Activated CD8-positive, alpha-beta memory T cell treated with anti-CD3 and anti-CD28 coated beads, Interleukin-2, amount 10 ng/mL, durations not matched to agents 7 days and 5 days (primary cell): ENCODE measurements around the gene ARSB. TPM values are rescaled to one million over a fixed set of nuclear protein-coding genes. Genes with fewer than 3 reads are reported as not detected.

ENCODE experiments used
- ATAC-seq: fragments of 150-1000 bp; cut with Tn5 transposase; one replicate; pipeline ENCODE4 v1.10.0; 2021; ENCODE audit warnings: moderate library complexity
- CTCF ChIA-PET: fragments of 350-600 bp; sonication (Branson Sonifier 250); formaldehyde crosslinking; loops from one replicate; lab custom pipeline; 2021; ENCODE audit warnings: antibody characterized with exemption; lab: Charles Lee
- DNase-seq: peaks from one replicate; pipeline ENCODE4 v3.0.0-alpha.2; 2020
- H3K27ac Mint-ChIP-seq: one replicate; pipeline ENCODE4 v1.8.0; 2021; ENCODE audit warnings: mild to moderate bottlenecking, mixed read lengths
- H3K27me3 Mint-ChIP-seq: one replicate; pipeline ENCODE4 v1.8.0; 2021; ENCODE audit warnings: mixed read lengths
- H3K36me3 Mint-ChIP-seq: one replicate; pipeline ENCODE4 v1.8.0; 2021; ENCODE audit warnings: mild to moderate bottlenecking, mixed read lengths
- H3K4me1 Mint-ChIP-seq: one replicate; pipeline ENCODE4 v1.8.0; 2021; ENCODE audit warnings: mixed read lengths
- H3K4me3 Mint-ChIP-seq: one replicate; pipeline ENCODE4 v1.8.0; 2021; ENCODE audit warnings: mild to moderate bottlenecking, moderate library complexity, mixed read lengths
- H3K9me3 Mint-ChIP-seq: one replicate; pipeline ENCODE4 v1.8.0; 2022; ENCODE audit warnings: low read depth, mixed read lengths
- total RNA-seq, 2 experiments: library from RNA; stranded (reverse); gene quantifications; one replicate each; pipeline ENCODE4 v1.2.3, GENCODE V29; 2021

Gene ARSB
- total RNA-seq: 10 to 100 TPM; 12.3 to 13.0 TPM

DNA sequence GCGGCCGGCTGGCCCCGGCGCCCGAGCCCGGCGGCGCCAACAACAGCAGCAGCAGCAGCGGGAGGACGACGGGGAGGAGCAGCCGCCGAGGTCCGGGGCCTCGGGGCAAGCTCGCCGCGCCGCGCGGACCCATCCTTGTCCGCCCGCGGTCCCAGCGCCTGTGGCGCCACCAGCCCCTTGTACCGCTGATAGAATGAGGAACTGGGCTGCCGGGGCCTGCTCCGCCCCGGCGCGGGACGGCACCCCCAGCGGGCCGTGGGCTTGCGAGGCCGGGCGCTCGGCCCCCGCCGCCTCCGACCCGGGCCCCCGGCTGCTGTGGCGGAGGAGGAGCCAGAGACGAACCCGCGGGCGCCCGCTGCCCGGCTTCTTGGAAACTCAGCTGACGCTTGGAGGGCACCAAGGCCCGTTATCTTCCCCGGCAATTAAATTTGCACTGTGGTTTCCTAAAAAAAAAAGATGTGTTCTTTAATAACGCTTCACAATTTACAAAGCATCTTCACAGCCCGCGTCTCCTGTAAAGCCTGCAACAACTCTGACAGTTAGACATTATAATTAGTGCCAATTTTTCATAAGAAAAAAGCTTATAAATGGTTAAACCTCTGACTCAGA lies at the start of gene ARSB:
ARSB (minus strand) TSS at position 195 of the 609 bp plus-strand sequence; CDS start at position 133, 62 bp downstream.
- DNase-seq: peak; percentile 75
- Mint-ChIP-seq H3K4me3 (peak within 1 kb of the TSS; percentile 89), H3K27me3 (peaks cover 3% of the 10 kb centered on the region), H3K4me1 (peaks cover 41% of the 10 kb centered on the region), H3K27ac (peak within 1 kb of the TSS; percentile 97), H3K36me3 (no peaks in the 10 kb centered on the region), H3K9me3 (no peaks in the 10 kb centered on the region)
- peak; percentile 56 for ATAC-seq
- CTCF ChIA-PET: interaction anchor here (0.9 to 5.4 kb wide), 4 partner anchors 10 to 245 kb away, joined by 3 to 49 read pairs (median 11); no protein-coding TSS in a partner anchor

DNA sequence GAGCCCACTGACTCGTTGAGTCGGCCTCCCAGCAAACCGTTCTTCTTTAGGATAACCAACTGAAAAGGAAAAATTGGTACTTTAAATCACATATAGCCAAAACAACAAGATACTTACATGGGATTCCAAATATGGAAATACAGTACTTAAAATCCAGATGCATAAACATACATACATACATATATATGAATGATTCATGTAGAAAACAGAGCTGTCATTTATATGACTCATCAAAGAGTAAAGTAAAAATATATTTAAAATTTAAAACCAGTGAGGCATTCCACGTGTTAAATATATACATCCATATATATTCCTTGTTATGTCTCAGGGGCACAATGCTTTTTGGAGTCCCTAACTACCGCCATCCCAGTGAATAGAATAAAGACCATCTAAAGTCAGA lies 47.7 kb upstream of the ARSB start:
- H3K4me1 Mint-ChIP-seq: no peaks in the 10 kb centered on the region
- no peak for ATAC-seq
- peaks cover 10% of the 10 kb centered on the region for H3K27me3 Mint-ChIP-seq
- H3K4me3 Mint-ChIP-seq: no peak overlapping the region
- CTCF ChIA-PET: interaction anchor here (1.6 kb wide), 1 partner anchor 8 kb away, joined by 5 read pairs; no protein-coding TSS in a partner anchor
- no peak for DNase-seq
- H3K36me3 Mint-ChIP-seq: no peaks in the 10 kb centered on the region
- H3K27ac Mint-ChIP-seq: no peak overlapping the region
- H3K9me3 Mint-ChIP-seq: no peaks in the 10 kb centered on the region

DNA sequence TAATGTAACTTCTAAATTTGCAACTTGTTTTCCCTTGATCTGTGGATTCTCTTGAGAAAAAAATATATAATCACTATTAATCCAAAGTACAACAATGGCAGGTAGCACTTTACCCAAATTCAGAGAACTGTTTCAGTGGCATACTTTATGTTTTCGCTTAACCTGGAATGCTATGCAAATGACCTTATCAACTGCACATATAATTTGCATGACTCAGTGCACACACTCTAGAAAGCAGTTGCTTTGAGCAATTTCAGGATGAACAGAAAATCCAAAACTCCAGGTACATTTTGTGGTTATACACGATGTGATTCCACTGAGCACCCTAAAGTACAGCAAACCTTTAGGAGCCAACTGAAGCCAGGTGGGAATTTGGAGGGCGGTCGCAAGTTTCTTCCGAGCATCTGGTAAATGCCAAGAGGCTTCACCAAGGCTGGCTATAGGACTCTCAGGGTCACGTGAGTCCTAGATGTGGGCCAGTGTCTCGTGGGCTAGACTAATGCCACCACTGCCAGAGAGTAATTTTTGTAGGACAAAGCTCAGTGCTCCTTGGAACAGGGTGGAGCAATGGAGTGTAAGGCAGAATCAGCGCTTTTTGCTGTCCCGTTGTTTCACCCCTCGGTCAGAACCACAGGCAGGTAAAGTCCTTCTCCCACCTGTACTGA lies 47.1 kb upstream of the ARSB start:
- H3K36me3 Mint-ChIP-seq: no peaks in the 10 kb centered on the region
- DNase-seq (no peak), ATAC-seq (no peak)
- H3K27me3 Mint-ChIP-seq: peaks cover 12% of the 10 kb centered on the region
- CTCF ChIA-PET: no interaction called here
- no peak overlapping the region for H3K4me3 Mint-ChIP-seq
- H3K9me3 Mint-ChIP-seq: no peaks in the 10 kb centered on the region
- no peak overlapping the region for H3K27ac Mint-ChIP-seq
- H3K4me1 Mint-ChIP-seq: no peaks in the 10 kb centered on the region

DNA sequence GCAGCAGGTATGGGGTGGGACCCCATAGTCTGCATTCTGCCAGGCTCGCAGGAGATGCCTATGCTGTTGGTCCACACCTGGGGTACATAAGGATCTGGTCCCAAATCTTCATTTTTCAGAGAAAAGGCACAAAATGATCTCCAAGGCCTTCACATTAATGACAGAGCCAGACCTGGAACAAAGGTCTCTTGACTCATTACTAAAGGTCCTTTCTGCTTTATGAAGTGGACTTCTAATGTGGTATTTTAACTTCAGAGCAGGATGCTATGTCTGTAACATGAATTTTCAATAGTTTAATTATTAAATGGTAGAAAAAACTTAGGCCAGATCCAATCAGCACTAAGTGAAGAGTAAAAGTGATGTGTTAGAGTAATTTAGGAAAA lies 46.4 kb upstream of the ARSB start:
- DNase-seq (no peak), ATAC-seq (no peak)
- Mint-ChIP-seq H3K27me3 (peaks cover 19% of the 10 kb centered on the region), H3K9me3 (no peaks in the 10 kb centered on the region), H3K36me3 (no peaks in the 10 kb centered on the region), H3K4me3 (no peak overlapping the region), H3K27ac (no peak overlapping the region), H3K4me1 (no peaks in the 10 kb centered on the region)
- CTCF ChIA-PET: no interaction called here

DNA sequence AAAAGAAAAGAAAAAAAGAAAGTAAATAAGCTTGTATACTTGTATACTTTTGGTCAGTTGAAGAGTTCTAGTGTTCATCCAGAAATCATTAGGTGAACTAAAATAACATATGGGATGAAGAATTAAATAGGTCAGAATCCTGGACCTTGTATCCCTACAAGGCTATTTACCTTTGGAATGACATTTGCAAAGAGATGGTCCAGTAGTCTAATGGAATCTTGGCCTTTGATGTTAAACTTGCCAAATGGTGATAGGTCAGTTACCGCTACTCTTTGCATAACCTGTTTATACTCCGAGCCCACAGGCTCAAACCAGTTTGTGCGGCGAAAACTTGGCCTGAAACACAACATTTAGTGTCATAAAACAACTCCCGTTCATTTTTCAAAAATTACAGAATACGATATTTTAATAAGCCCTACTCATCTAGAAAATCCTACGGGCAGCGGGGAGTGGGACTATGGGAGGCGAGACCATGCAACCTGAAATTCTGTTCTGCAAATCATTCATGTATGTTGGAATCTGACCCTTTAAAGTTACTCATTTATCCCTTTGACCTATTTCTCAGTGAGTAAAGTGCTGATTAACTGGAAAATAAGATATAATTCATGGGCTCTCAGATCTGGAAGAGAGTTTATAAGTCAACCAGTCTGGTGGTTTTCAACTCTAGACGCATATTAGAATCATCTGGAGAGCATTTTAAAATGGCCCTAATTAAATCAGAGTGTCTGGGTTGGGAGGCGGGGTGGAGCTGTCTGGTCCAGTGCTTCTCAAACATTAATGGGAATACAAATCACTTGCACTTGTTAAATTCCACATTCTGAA lies 45.8 kb upstream of the ARSB start:
- H3K4me1 Mint-ChIP-seq: no peaks in the 10 kb centered on the region
- ATAC-seq (no peak), DNase-seq (no peak)
- H3K9me3 Mint-ChIP-seq: no peaks in the 10 kb centered on the region
- no peak overlapping the region for H3K27ac Mint-ChIP-seq
- peaks cover 23% of the 10 kb centered on the region for H3K27me3 Mint-ChIP-seq
- no peaks in the 10 kb centered on the region for H3K36me3 Mint-ChIP-seq
- CTCF ChIA-PET: interaction anchor here (2.4 to 2.6 kb wide), 2 partner anchors 10 to 102 kb away, joined by 8 to 19 read pairs; no protein-coding TSS in a partner anchor
- no peak overlapping the region for H3K4me3 Mint-ChIP-seq

DNA sequence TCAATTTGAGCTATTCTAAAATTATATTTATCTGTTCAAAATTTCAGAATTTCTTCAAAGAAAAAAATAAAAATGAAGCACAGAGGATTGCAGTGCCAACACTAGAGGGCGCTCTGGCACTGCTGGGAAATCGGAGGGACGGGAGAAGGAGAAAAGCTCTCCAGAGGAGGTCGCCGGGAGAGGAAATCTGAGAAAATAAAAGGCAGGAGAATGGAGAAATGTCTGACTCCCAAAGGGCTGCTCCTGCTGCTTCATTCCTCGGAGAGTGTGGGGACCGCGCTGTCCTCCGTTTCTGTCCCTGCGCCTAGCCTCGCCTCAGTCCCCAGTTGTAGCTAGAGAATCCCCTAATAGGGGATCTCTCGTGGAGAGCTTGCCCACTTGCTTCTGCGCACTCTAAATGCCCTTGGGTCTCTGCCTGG lies 40.0 kb upstream of the ARSB start:
- peaks cover 72% of the 10 kb centered on the region for H3K27me3 Mint-ChIP-seq
- H3K4me1 Mint-ChIP-seq: peaks cover 11% of the 10 kb centered on the region
- no peaks in the 10 kb centered on the region for H3K36me3 Mint-ChIP-seq
- H3K27ac Mint-ChIP-seq: no peak overlapping the region
- H3K9me3 Mint-ChIP-seq: no peaks in the 10 kb centered on the region
- CTCF ChIA-PET: interaction anchor here (0.6 to 10.9 kb wide), 37 partner anchors 9 to 1058 kb away, joined by 3 to 251 read pairs (median 4); partner anchors contain the start of gene ARSB
- no peak for ATAC-seq
- H3K4me3 Mint-ChIP-seq: no peak overlapping the region
- peak; percentile 58 for DNase-seq

DNA sequence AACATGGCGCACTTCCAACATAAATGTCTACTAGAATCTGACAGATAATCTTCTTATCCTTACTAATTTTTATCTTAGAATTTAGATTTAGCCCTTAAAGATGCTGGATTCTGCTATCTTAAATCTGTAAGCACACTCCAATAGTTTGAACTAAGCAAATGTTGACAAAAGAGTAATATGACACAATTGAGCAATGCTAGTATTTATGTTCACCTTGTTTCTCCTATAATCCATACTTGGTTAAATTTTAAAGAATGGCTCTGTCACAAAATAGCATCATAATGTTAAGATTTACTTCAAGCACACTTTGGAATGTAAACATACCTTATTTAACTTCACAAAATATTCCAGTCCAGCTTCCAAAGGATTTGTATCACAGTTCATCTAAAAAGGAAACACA lies 38.8 kb upstream of the ARSB start:
- Mint-ChIP-seq H3K4me3 (no peak overlapping the region), H3K27me3 (peaks cover 83% of the 10 kb centered on the region), H3K4me1 (peaks cover 11% of the 10 kb centered on the region), H3K27ac (no peak overlapping the region), H3K36me3 (no peaks in the 10 kb centered on the region), H3K9me3 (no peaks in the 10 kb centered on the region)
- CTCF ChIA-PET: interaction anchor here (0.8 to 10.9 kb wide), 21 partner anchors 8 to 485 kb away, joined by 3 to 251 read pairs (median 10); partner anchors contain the start of gene ARSB
- ATAC-seq (no peak), DNase-seq (no peak)

DNA sequence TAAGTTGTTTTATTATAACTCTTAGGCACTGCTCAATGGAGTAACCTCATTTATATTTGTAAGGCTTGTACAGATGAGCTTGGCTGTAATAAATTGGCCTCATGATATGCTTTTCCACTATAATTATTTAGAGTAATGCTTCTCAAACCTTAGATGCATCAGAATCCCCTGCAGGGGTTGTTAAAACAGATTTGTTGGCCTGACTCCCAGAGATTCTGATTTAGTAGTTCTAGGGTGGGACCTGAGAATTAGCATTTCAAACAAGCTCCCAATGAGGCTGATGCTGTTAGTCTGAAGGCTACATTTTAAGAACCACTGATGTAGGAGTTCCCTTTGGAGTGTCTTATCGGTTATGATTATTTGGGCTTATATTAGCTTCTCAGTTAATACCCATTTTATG lies 38.2 kb upstream of the ARSB start:
- Mint-ChIP-seq H3K4me1 (peaks cover 11% of the 10 kb centered on the region), H3K36me3 (no peaks in the 10 kb centered on the region), H3K4me3 (no peak overlapping the region), H3K27me3 (peaks cover 81% of the 10 kb centered on the region), H3K9me3 (no peaks in the 10 kb centered on the region), H3K27ac (no peak overlapping the region)
- ATAC-seq (no peak), DNase-seq (no peak)
- CTCF ChIA-PET: interaction anchor here (1.0 to 10.9 kb wide), 10 partner anchors 40 to 1060 kb away, joined by 3 to 251 read pairs (median 12); partner anchors contain the start of gene ARSB

DNA sequence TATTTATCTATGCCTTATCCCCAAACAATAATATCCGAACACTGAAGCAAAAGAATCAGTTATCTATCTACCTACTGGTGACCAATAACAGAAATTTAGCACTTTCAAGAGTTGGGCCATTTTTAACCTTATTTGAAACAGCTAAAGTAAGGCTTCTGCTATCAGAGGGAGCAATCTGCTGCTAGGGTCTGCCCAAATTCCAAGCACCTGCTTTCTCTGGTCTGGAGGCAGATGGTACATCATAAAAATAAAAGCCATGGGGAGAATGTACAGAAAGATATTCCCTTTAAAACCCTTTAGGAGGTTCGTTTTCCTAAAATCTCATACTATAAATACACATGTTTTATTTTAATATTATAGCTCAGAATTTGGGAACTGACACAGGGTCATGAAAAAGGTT lies 37.7 kb upstream of the ARSB start:
- Mint-ChIP-seq H3K4me3 (no peak overlapping the region), H3K27ac (no peak overlapping the region), H3K27me3 (peaks cover 85% of the 10 kb centered on the region), H3K36me3 (no peaks in the 10 kb centered on the region), H3K4me1 (peaks cover 11% of the 10 kb centered on the region), H3K9me3 (no peaks in the 10 kb centered on the region)
- DNase-seq (no peak), ATAC-seq (no peak)
- CTCF ChIA-PET: interaction anchor here (1.0 to 10.9 kb wide), 9 partner anchors 39 to 1060 kb away, joined by 3 to 251 read pairs (median 4); partner anchors contain the start of gene ARSB

DNA sequence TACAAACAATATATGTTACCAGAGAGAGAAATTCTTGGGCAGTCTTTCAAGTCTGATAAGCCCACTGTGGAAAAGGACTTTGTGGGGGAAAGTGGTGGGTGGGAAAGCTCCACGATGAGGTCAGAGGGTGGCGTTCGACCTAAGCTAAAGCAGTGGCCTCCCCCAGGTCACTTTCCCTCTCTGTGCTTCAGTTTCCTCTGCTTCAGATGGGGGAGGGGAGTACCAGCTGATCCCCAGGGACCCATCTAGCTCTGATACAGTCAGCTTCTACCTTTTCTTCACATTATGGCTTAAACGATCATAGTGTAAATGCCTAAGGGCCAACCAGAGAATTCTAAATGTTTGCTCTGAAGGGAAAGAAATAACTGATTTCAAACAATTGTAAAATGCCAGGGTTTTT lies 36.6 kb upstream of the ARSB start:
- Mint-ChIP-seq H3K27me3 (peaks cover 88% of the 10 kb centered on the region), H3K36me3 (no peaks in the 10 kb centered on the region), H3K4me1 (peaks cover 11% of the 10 kb centered on the region), H3K9me3 (no peaks in the 10 kb centered on the region), H3K4me3 (no peak overlapping the region), H3K27ac (no peak overlapping the region)
- ATAC-seq: no peak
- DNase-seq: no peak
- CTCF ChIA-PET: interaction anchor here (1.2 to 10.9 kb wide), 10 partner anchors 26 to 444 kb away, joined by 3 to 251 read pairs (median 6); partner anchors contain the start of gene ARSB

DNA sequence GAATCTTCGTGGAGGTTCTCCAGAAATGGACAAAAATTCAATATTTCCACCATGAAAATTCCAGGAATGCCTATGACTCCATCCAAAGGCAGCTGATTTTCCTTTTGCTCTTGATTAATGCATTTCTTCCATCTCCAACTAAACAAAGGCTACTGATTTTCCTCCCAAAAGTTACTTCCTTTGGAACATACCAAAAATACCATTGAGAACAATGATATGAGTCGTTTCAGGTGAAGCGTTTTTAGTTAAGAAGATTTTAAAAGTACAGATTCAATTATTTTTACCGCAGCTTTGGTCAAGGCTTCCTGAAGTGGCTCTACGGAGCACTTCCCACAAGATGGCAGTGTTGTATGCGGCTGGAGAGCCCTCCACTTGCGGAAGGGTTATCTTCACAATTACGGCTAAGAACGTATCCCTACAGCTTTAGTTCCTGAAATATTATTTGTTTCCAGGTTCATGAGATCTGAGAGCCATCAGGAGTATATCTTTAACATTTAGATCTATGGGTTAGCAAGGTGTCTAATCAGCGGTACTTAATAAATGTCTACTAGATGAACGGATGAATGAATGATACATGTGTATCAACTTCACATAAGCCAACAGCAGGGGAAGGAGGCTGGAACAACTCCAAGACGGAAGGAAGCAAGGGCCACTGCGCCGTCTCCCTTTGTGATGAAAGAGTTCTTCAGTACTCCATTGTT lies 35.9 kb upstream of the ARSB start:
- Mint-ChIP-seq H3K4me1 (peaks cover 11% of the 10 kb centered on the region), H3K27ac (peak overlapping the region; percentile 29), H3K9me3 (no peaks in the 10 kb centered on the region), H3K4me3 (no peak overlapping the region), H3K36me3 (no peaks in the 10 kb centered on the region), H3K27me3 (peaks cover 88% of the 10 kb centered on the region)
- ATAC-seq (peak; percentile 68), DNase-seq (peak; percentile 65)
- CTCF ChIA-PET: interaction anchor here (0.8 to 10.9 kb wide), 17 partner anchors 9 to 837 kb away, joined by 3 to 251 read pairs (median 4); partner anchors contain the start of gene ARSB

DNA sequence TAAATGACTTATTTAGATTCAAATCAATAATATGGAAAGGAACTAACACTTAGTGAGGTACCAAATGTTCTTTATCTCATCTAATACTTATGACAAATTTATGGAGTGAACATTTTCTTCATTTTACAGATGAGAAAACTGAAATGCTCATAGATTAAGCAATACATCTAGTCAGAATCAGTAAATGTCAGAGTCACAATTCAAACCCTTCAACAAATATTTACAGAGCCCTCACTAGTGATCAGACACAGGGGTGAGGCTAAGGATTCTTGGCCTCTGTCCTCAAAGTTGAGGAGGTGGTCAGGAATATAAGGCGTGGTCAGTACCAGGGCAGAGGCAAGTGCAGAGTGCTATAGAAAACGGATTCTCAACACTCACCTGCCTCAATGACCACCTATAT lies 29.5 kb upstream of the ARSB start:
- Mint-ChIP-seq H3K4me1 (no peaks in the 10 kb centered on the region), H3K9me3 (peaks cover 7% of the 10 kb centered on the region), H3K27me3 (peaks cover 71% of the 10 kb centered on the region), H3K27ac (no peak overlapping the region), H3K36me3 (peaks cover 6% of the 10 kb centered on the region), H3K4me3 (no peak overlapping the region)
- ATAC-seq (no peak), DNase-seq (no peak)
- CTCF ChIA-PET: interaction anchor here (2.2 kb wide), 1 partner anchor 10 kb away, joined by 12 read pairs; no protein-coding TSS in a partner anchor
